H1 (cell line): ENCODE results near the gene ATG16L2. TPM values are rescaled to one million over a fixed set of nuclear protein-coding genes. Genes with fewer than 3 reads are reported as not detected.

Experiments used
- CTCF ChIA-PET: fragments of 300-600 bp; sonication (Branson Sonifier 250); formaldehyde crosslinking; loops from one replicate; lab custom pipeline; 2021; ENCODE audit not compliant: partially characterized antibody; lab: Charles Lee
- POLR2A ChIA-PET: fragments of 300-600 bp; sonication (Branson Sonifier 250); formaldehyde crosslinking; loops from one replicate; lab custom pipeline; 2021; ENCODE audit warnings: inconsistent platforms; ENCODE audit not compliant: partially characterized antibody; lab: Charles Lee
- DNase-seq, 2 experiments: peaks; one replicate each; pipeline versions ENCODE4 v3.0.0 to v3.0.0-alpha.2; 2010 to 2022; ENCODE audit warnings: low spot score in 2 of 2, low read depth in 1 of 2, mixed read lengths in 1 of 2
- FAIRE-seq: peaks from 2 replicates; lab custom pipeline; 2011; peaks lifted over from hg19 to GRCh38; lab: Jason Lieb, UNC
- H2AFZ ChIP-seq: 2 replicates; pipeline ENCODE4 v1.8.1; 2012; ENCODE audit warnings: low read length, inconsistent platforms
- H2AK5ac ChIP-seq: 2 replicates; pipeline ENCODE4 v1.6.1; 2013; ENCODE audit warnings: low read depth, low read length
- H2BK120ac ChIP-seq: replicated peaks from 2 replicates; pipeline ENCODE3; 2013; ENCODE audit warnings: low read depth, low read length, inconsistent platforms
- H2BK12ac ChIP-seq: 2 replicates; pipeline ENCODE4 v1.6.1; 2013; ENCODE audit warnings: low read depth, low read length
- H2BK15ac ChIP-seq: 2 replicates; pipeline ENCODE4 v1.6.1; 2013; ENCODE audit warnings: low read length
- H2BK20ac ChIP-seq: 2 replicates; pipeline ENCODE4 v1.6.1; 2013; ENCODE audit warnings: low read length
- H2BK5ac ChIP-seq: 2 replicates; pipeline ENCODE4 v1.6.1; 2013; ENCODE audit warnings: low read depth, low read length
- H3K14ac ChIP-seq: 2 replicates; pipeline ENCODE4 v1.6.1; 2013; ENCODE audit warnings: inconsistent platforms; ENCODE audit not compliant: insufficient read length
- H3K18ac ChIP-seq: 2 replicates; pipeline ENCODE4 v1.6.1; 2013; ENCODE audit warnings: low read length; ENCODE audit errors: extremely low read depth
- H3K23ac ChIP-seq: 2 replicates; pipeline ENCODE4 v1.6.1; 2013; ENCODE audit warnings: inconsistent platforms; ENCODE audit not compliant: insufficient read length
- H3K23me2 ChIP-seq: 2 replicates; pipeline ENCODE4 v1.6.1; 2013; ENCODE audit warnings: low read depth, low read length
- H3K27ac ChIP-seq: 2 replicates; pipeline ENCODE4 v1.6.1; 2011; ENCODE audit warnings: low read depth, low read length, inconsistent platforms
- H3K27me3 ChIP-seq, 4 experiments: replicated peaks in 1 of 4; 1 replicate in 1 of 4; 2 replicates in 3 of 4; pipeline versions ENCODE4 v1.6.1 to v1.8.1; 2011 to 2013; ENCODE audit warnings: low read length in 3 of 4, mild to moderate bottlenecking in 3 of 4, inconsistent platforms in 2 of 4, mixed read lengths in 2 of 4, moderate library complexity in 1 of 4; ENCODE audit not compliant: control insufficient read depth in 3 of 4, insufficient read depth in 3 of 4; ENCODE audit errors: extremely low read depth in 1 of 4
- H3K36me3 ChIP-seq, 4 experiments: 2 replicates each; pipeline versions ENCODE4 v1.6.1 to v1.8.1; 2011 to 2013; ENCODE audit warnings: mild to moderate bottlenecking in 4 of 4, low read length in 3 of 4, moderate library complexity in 2 of 4, control low read depth in 1 of 4, inconsistent platforms in 1 of 4; ENCODE audit not compliant: insufficient read depth in 4 of 4, control insufficient read depth in 2 of 4
- H3K4ac ChIP-seq: replicated peaks from 2 replicates; pipeline ENCODE3; 2013; ENCODE audit warnings: low read length, low read depth, mixed read lengths, inconsistent platforms; ENCODE audit not compliant: insufficient read length
- H3K4me1 ChIP-seq, 4 experiments: replicated peaks in 1 of 4; 1 replicate in 1 of 4; 2 replicates in 3 of 4; pipeline versions ENCODE4 v1.6.1 to v1.8.1; 2011 to 2013; ENCODE audit warnings: low read length in 3 of 4, inconsistent platforms in 2 of 4, mixed read lengths in 1 of 4; ENCODE audit not compliant: insufficient read depth in 4 of 4, control insufficient read depth in 3 of 4
- H3K4me2 ChIP-seq, 2 experiments: 2 replicates each; pipeline versions ENCODE4 v1.6.1 to v1.8.1; 2011 to 2013; ENCODE audit warnings: low read depth in 2 of 2, low read length in 2 of 2, control low read depth in 1 of 2, inconsistent platforms in 1 of 2, mild to moderate bottlenecking in 1 of 2; ENCODE audit not compliant: insufficient read depth in 1 of 2
- H3K4me3 ChIP-seq, 4 experiments: fragments of 200-600, 300-600 bp in 1 of 4; sonication (generic), shearing (Covaris generic), sonication (Bioruptor Twin) in 1 of 4; 2 replicates each; pipeline versions ENCODE4 v1.5.1 to v1.8.1; 2011 to 2016; ENCODE audit warnings: low read length in 4 of 4, low read depth in 3 of 4, control low read depth in 2 of 4, inconsistent platforms in 2 of 4, mild to moderate bottlenecking in 2 of 4, mixed read lengths in 1 of 4, moderate library complexity in 1 of 4; ENCODE audit not compliant: insufficient read depth in 2 of 4; ENCODE audit errors: extremely low read depth in 1 of 4
- H3K56ac ChIP-seq: replicated peaks from 2 replicates; pipeline ENCODE3; 2013; ENCODE audit warnings: low read depth, mild to moderate bottlenecking, mixed read lengths, low read length, inconsistent platforms; ENCODE audit not compliant: insufficient read length
- H3K79me1 ChIP-seq: 2 replicates; pipeline ENCODE4 v1.6.1; 2013; ENCODE audit warnings: low read depth, low read length, control low read depth
- H3K79me2 ChIP-seq, 2 experiments: 2 replicates each; pipeline versions ENCODE4 v1.6.1 to v1.8.1; 2012 to 2013; ENCODE audit warnings: low read length in 2 of 2, mild to moderate bottlenecking in 2 of 2, inconsistent platforms in 1 of 2; ENCODE audit not compliant: insufficient read depth in 2 of 2, control insufficient read depth in 1 of 2
- H3K9ac ChIP-seq, 4 experiments: replicated peaks in 1 of 4; 1 replicate in 1 of 4; 2 replicates in 3 of 4; pipeline versions ENCODE4 v1.6.1 to v1.8.1; 2011 to 2013; ENCODE audit warnings: low read depth in 3 of 4, low read length in 3 of 4, control low read depth in 2 of 4, mild to moderate bottlenecking in 2 of 4, moderate library complexity in 2 of 4, inconsistent platforms in 1 of 4; ENCODE audit errors: extremely low read depth in 1 of 4
- H3K9me3 ChIP-seq, 2 experiments: 2 replicates each; pipeline versions ENCODE4 v1.6.1 to v1.8.1; 2012 to 2013; ENCODE audit warnings: mild to moderate bottlenecking in 2 of 2, moderate library complexity in 2 of 2, control low read depth in 1 of 2, inconsistent platforms in 1 of 2, low read depth in 1 of 2, low read length in 1 of 2, mixed read lengths in 1 of 2; ENCODE audit not compliant: insufficient read depth in 2 of 2
- H4K20me1 ChIP-seq, 2 experiments: replicated peaks in 1 of 2; 2 replicates each; pipeline versions ENCODE3 to v1.8.1; 2011 to 2013; ENCODE audit warnings: inconsistent platforms in 2 of 2, low read length in 2 of 2, mild to moderate bottlenecking in 1 of 2; ENCODE audit not compliant: insufficient read depth in 2 of 2, control insufficient read depth in 1 of 2
- H4K5ac ChIP-seq: 2 replicates; pipeline ENCODE4 v1.6.1; 2013; ENCODE audit warnings: low read length, low read depth, mixed read lengths, inconsistent platforms; ENCODE audit not compliant: insufficient read length
- H4K8ac ChIP-seq: 2 replicates; pipeline ENCODE4 v1.8.0; 2013; ENCODE audit warnings: mild to moderate bottlenecking, moderate library complexity, low read length, inconsistent platforms; ENCODE audit not compliant: insufficient read depth; ENCODE audit errors: extremely low read depth
- H4K91ac ChIP-seq: replicated peaks from 2 replicates; pipeline ENCODE3; 2013; ENCODE audit warnings: low read length, mixed read lengths, inconsistent platforms; ENCODE audit not compliant: insufficient read length
- BCL11A ChIP-seq, 2 experiments: IDR thresholded peaks; one replicate each; pipeline ENCODE4 v1.6.1; 2011; ENCODE audit warnings: low read depth in 2 of 2, low read length in 2 of 2, mild to moderate bottlenecking in 2 of 2
- BRCA1 ChIP-seq: IDR thresholded peaks from 2 replicates; pipeline ENCODE4 v1.6.1; 2012; ENCODE audit warnings: low read depth, low read length, improper control_type of control experiment
- CTCF ChIP-seq, 3 experiments: IDR thresholded peaks; 1 replicate in 2 of 3; 2 replicates in 1 of 3; pipeline versions ENCODE4 v1.5.1 to v1.6.1; 2011; ENCODE audit warnings: low read length in 3 of 3, mild to moderate bottlenecking in 3 of 3, inconsistent platforms in 2 of 3, low read depth in 1 of 3, moderate library complexity in 1 of 3; ENCODE audit not compliant: insufficient read depth in 1 of 3; ENCODE audit errors: control extremely low read depth in 1 of 3
- EP300 ChIP-seq, 2 experiments: IDR thresholded peaks; 1 replicate in 1 of 2; 2 replicates in 1 of 2; pipeline ENCODE4 v1.6.1; 2011 to 2012; ENCODE audit warnings: low read depth in 2 of 2, low read length in 2 of 2, mild to moderate bottlenecking in 2 of 2, borderline replicate concordance in 1 of 2, inconsistent platforms in 1 of 2, moderate library complexity in 1 of 2
- EZH2 ChIP-seq: fragments of 200-600 bp; sonication (generic); IDR thresholded peaks from 2 replicates; pipeline ENCODE4 v1.7.1; 2012; ENCODE audit warnings: low read depth, mild to moderate bottlenecking, moderate library complexity, low read length, inconsistent platforms; ENCODE audit not compliant: severe bottlenecking
- KDM4A ChIP-seq: IDR thresholded peaks from one replicate; pipeline ENCODE4 v1.7.1; 2012; ENCODE audit warnings: low read depth, mild to moderate bottlenecking, moderate library complexity, low read length, inconsistent platforms; ENCODE audit not compliant: severe bottlenecking
- POLR2AphosphoS5 ChIP-seq: IDR thresholded peaks from 2 replicates; pipeline ENCODE4 v1.6.1; 2011; ENCODE audit warnings: low read depth, low read length
- SP1 ChIP-seq: IDR thresholded peaks from 2 replicates; pipeline ENCODE4 v1.6.1; 2011; ENCODE audit warnings: low read depth, low read length
- SP4 ChIP-seq: IDR thresholded peaks from 2 replicates; pipeline ENCODE4 v1.6.1; 2012; ENCODE audit warnings: low read length, inconsistent platforms
- TEAD4 ChIP-seq: IDR thresholded peaks from 2 replicates; pipeline ENCODE4 v1.6.1; 2012; ENCODE audit warnings: low read depth, low read length, inconsistent platforms, mixed read lengths
- WGBS, 2 experiments: shearing (Covaris generic) in 1 of 2; methylation state at CpG; one replicate each; pipeline versions ENCODE4 v1.1.6 to v1.1.7; 2013 to 2015; ENCODE audit warnings: low lambda C conversion rate in 2 of 2, mixed read lengths in 2 of 2, inconsistent platforms in 1 of 2, low coverage in 1 of 2, missing lambda C conversion rate in 1 of 2; ENCODE audit not compliant: insufficient replicate concordance in 2 of 2, insufficient coverage in 1 of 2, insufficient read length in 1 of 2; ENCODE audit errors: extremely low coverage in 1 of 2, missing lambda C conversion rate in 1 of 2; 5-methylcytosine and 5-hydroxymethylcytosine counted together
- polyA plus RNA-seq, 7 experiments: library from polyadenylated mRNA; depleted of rRNA in 3 of 7; stranded (reverse) in 5 of 7; unstranded in 2 of 7; fragments of >200 nt in 5 of 7; fragments of 200-250 nt in 2 of 7; gene quantifications; 1 replicate in 5 of 7; 2 replicates in 1 of 7; 4 replicates in 1 of 7; pipeline versions ENCODE4 v1.2.1 to v1.2.3, GENCODE V29; 2011 to 2013; ENCODE audit warnings: missing spikeins in 2 of 7, mixed read lengths in 2 of 7
- total RNA-seq: library from RNA; stranded (reverse); fragmentation: NEBNext Ultra II Directional; extraction: Animal tissue kit (Norgen Biotek cat#: 25700); gene quantifications from 2 replicates; pipeline ENCODE4 v1.2.1, GENCODE V29; 2021

ATG16L2 gene
- total and polyA plus RNA-seq, 2 of the 8 experiments (the other 6 are each of a cell fraction or from before 2014, with no cell fraction given): 11.0 to 18.5 TPM

GRCh38 chr11:72816404-72816990, 2.3 kb downstream of the ATG16L2 start:
- 89% methylated on average over 7 of the region's 7 CpGs; no CpG with 5 or more reads in 1 of the 2 experiments for WGBS, 2 experiments
- no peak overlapping the region for H3K27ac ChIP-seq
- H3K79me2 ChIP-seq: peaks cover 0 to 2% of the 10 kb centered on the region in 2 experiments; a peak in 1 of 4 replicates
- H2BK5ac ChIP-seq: no peak overlapping the region
- no peak overlapping the region for H4K8ac ChIP-seq
- H3K18ac ChIP-seq: no peak overlapping the region
- CTCF ChIA-PET: interaction anchor here (0.6 to 5.1 kb wide), 11 partner anchors 15 to 361 kb away, joined by 3 to 29 read pairs (median 4); no protein-coding TSS in a partner anchor
- DNase-seq (no peak), FAIRE-seq (no peak)
- H4K91ac ChIP-seq: no peak overlapping the region
- no peak overlapping the region for H2AK5ac ChIP-seq
- H3K27me3 ChIP-seq: peaks cover 0 to 12% (median 9%) of the 10 kb centered on the region in 4 experiments; a peak in 5 of 7 replicates
- peaks cover 15% of the 10 kb centered on the region; the same call in 1 of the 2 replicates for H3K23me2 ChIP-seq
- H4K20me1 ChIP-seq: peaks cover 0 to 4% of the 10 kb centered on the region in 2 experiments
- no peak overlapping the region for H3K56ac ChIP-seq
- no peak overlapping the region for H3K14ac ChIP-seq
- H3K36me3 ChIP-seq: no peaks in the 10 kb centered on the region
- no peak overlapping the region for H2BK20ac ChIP-seq
- H2BK15ac ChIP-seq: no peak overlapping the region
- H3K4ac ChIP-seq: no peak overlapping the region
- no peaks in the 10 kb centered on the region for H3K9me3 ChIP-seq
- no peak overlapping the region for H4K5ac ChIP-seq
- H2AFZ ChIP-seq: no peak overlapping the region
- POLR2A ChIA-PET: interaction anchor here (1.0 kb wide), 1 partner anchor 9 kb away, joined by 3 read pairs; no protein-coding TSS in a partner anchor
- no peak overlapping the region for H3K4me3 ChIP-seq
- H2BK120ac ChIP-seq: no peak overlapping the region
- H3K4me2 ChIP-seq: no peak overlapping the region
- no peak overlapping the region for H3K23ac ChIP-seq
- H2BK12ac ChIP-seq: peak overlapping the region; percentile 19; the same call in 1 of the 2 replicates
- H3K79me1 ChIP-seq: no peaks in the 10 kb centered on the region
- peaks cover 0 to 25% (median 16%) of the 10 kb centered on the region in 4 experiments; a peak in 5 of 7 replicates for H3K4me1 ChIP-seq
- no peak overlapping the region for H3K9ac ChIP-seq
- no peak for TF ChIP-seq KDM4A
- TF ChIP-seq CTCF (IDR thresholded peaks at IDR 0.05; ENCODE audit: control extremely low read depth in 1 of 3, insufficient read depth in 1 of 3, low read depth in 1 of 3, low read length in 3 of 3): no peak
- TF ChIP-seq SP4: no peak
- TF ChIP-seq SP1: no peak
- no peak for TF ChIP-seq BRCA1
- TF ChIP-seq BCL11A (IDR thresholded peaks at IDR 0.05; ENCODE audit: low read depth in 2 of 2, low read length in 2 of 2): no peak
- no peak for TF ChIP-seq TEAD4
- no peak for TF ChIP-seq EP300 (IDR thresholded peaks at IDR 0.05; ENCODE audit: borderline replicate concordance in 1 of 2, low read depth in 2 of 2, low read length in 2 of 2)
- no peak for TF ChIP-seq EZH2
- no peak for TF ChIP-seq POLR2AphosphoS5
